HEK293T (cell line): ENCODE data around the gene AGPAT3.

Experiments
- CTCF ChIA-PET: fragments of 350-600 bp; formaldehyde crosslinking; extraction: SDS; loops from one replicate; lab custom pipeline; 2021; ENCODE audit warnings: antibody characterized with exemption, inconsistent platforms; lab: Yijun Ruan, JAX
- POLR2A ChIA-PET: fragments of 350-600 bp; formaldehyde crosslinking; extraction: SDS; loops from one replicate; lab custom pipeline; 2020; ENCODE audit warnings: antibody characterized with exemption, inconsistent platforms; lab: Yijun Ruan, JAX
- DNase-seq: peaks from one replicate; pipeline ENCODE4 v3.0.0; 2012; ENCODE audit warnings: mixed read lengths; ENCODE audit errors: extremely low spot score
- ARNT ChIP-seq: fragments of 450-650 bp; IDR thresholded peaks from 2 replicates; pipeline ENCODE4 v1.6.1; 2017; ENCODE audit warnings: mild to moderate bottlenecking
- BHLHE40 ChIP-seq: fragments of 450-650 bp; IDR thresholded peaks from 2 replicates; pipeline ENCODE4 v1.6.1; 2016; ENCODE audit warnings: mild to moderate bottlenecking, moderate library complexity, borderline replicate concordance
- CTBP1 ChIP-seq: fragments of 450-650 bp; IDR thresholded peaks from 2 replicates; pipeline ENCODE4 v1.6.1; 2016; ENCODE audit warnings: borderline replicate concordance
- ELF4 ChIP-seq: fragments of 450-650 bp; IDR thresholded peaks from 2 replicates; pipeline ENCODE4 v1.6.1; 2017; ENCODE audit warnings: antibody characterized with exemption
- FOXA1 ChIP-seq: fragments of 450-650 bp; IDR thresholded peaks from 2 replicates; pipeline ENCODE4 v1.6.1; 2016; ENCODE audit warnings: mild to moderate bottlenecking
- FOXK2 ChIP-seq: fragments of 450-650 bp; IDR thresholded peaks from 2 replicates; pipeline ENCODE4 v1.6.1; 2016; ENCODE audit warnings: mild to moderate bottlenecking
- FOXM1 ChIP-seq: fragments of 450-650 bp; IDR thresholded peaks from 2 replicates; pipeline ENCODE4 v1.6.1; 2017; ENCODE audit warnings: mild to moderate bottlenecking, borderline replicate concordance
- HDGF ChIP-seq: fragments of 450-650 bp; IDR thresholded peaks from 2 replicates; pipeline ENCODE4 v1.6.1; 2017; ENCODE audit warnings: antibody characterized with exemption, borderline replicate concordance
- L3MBTL2 ChIP-seq: fragments of 450-650 bp; conservative IDR thresholded peaks from 2 replicates; pipeline ENCODE4 v1.6.1; 2016; ENCODE audit warnings: mild to moderate bottlenecking
- LEF1 ChIP-seq: fragments of 450-650 bp; IDR thresholded peaks from 2 replicates; pipeline ENCODE4 v1.6.1; 2017; ENCODE audit warnings: mild to moderate bottlenecking, borderline replicate concordance
- NFRKB ChIP-seq: fragments of 450-650 bp; IDR thresholded peaks from 2 replicates; pipeline ENCODE4 v1.6.1; 2016; ENCODE audit warnings: mild to moderate bottlenecking, moderate library complexity
- SP1 ChIP-seq: fragments of 450-650 bp; IDR thresholded peaks from 2 replicates; pipeline ENCODE4 v1.6.1; 2017
- SUZ12 ChIP-seq: fragments of 450-650 bp; IDR thresholded peaks from 2 replicates; pipeline ENCODE4 v1.6.1; 2016; ENCODE audit warnings: mild to moderate bottlenecking
- TARDBP ChIP-seq: fragments of 450-650 bp; IDR thresholded peaks from 2 replicates; pipeline ENCODE4 v1.6.1; 2016
- ZNF384 ChIP-seq: fragments of 450-650 bp; IDR thresholded peaks from 2 replicates; pipeline ENCODE4 v1.6.1; 2016
- TF ChIP-seq, protein P1 (sequence below): fragments of 450-650 bp; IDR thresholded peaks from 2 replicates; pipeline ENCODE4 v1.6.1; 2016

AGPAT3 gene

DNA sequence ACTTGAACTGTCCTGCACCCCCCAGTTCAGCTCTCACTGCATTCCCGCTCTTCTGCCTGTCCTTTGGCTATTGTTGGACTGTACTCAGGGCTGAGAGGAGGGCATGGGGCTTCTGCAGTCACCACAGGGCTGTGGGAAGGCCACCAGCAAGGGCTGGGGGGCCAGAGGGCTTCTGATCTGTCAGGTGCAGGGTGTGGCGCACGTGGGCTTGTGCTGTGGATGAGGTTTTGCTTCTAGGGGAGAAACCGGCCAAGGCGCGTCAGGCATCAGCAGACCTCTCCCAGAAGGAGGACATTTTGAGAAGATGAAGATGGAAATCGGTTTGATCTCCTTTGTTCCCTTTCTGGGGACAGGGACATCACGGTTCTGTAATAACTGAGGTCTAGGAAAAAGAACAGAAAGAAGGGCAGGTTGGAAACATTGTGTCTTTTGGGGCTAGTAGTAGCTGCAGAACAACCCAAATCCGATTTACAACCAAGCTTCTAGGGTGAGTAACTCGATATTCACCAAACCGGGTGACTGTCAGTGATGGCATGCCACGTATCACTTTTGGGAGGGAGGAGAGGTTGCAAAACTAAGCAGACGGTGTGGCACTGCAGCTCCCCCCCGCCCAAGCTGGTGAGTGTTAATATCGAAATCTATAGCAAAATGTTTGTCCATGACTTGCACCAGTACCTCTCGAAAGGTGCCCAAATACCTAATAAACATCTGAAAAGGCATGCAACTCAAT lies 40.9 kb downstream of the AGPAT3 start:
- TF ChIP-seq LEF1 (no peak), ZNF384 (no peak), L3MBTL2 (no peak), SP1 (no peak), BHLHE40 (no peak), FOXA1 (no peak)
- TF ChIP-seq, protein P1, sequence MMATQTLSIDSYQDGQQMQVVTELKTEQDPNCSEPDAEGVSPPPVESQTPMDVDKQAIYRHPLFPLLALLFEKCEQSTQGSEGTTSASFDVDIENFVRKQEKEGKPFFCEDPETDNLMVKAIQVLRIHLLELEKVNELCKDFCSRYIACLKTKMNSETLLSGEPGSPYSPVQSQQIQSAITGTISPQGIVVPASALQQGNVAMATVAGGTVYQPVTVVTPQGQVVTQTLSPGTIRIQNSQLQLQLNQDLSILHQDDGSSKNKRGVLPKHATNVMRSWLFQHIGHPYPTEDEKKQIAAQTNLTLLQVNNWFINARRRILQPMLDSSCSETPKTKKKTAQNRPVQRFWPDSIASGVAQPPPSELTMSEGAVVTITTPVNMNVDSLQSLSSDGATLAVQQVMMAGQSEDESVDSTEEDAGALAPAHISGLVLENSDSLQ = no peak
- no peak for DNase-seq
- ChIA-PET CTCF (no interaction called here), POLR2A (no interaction called here)

DNA sequence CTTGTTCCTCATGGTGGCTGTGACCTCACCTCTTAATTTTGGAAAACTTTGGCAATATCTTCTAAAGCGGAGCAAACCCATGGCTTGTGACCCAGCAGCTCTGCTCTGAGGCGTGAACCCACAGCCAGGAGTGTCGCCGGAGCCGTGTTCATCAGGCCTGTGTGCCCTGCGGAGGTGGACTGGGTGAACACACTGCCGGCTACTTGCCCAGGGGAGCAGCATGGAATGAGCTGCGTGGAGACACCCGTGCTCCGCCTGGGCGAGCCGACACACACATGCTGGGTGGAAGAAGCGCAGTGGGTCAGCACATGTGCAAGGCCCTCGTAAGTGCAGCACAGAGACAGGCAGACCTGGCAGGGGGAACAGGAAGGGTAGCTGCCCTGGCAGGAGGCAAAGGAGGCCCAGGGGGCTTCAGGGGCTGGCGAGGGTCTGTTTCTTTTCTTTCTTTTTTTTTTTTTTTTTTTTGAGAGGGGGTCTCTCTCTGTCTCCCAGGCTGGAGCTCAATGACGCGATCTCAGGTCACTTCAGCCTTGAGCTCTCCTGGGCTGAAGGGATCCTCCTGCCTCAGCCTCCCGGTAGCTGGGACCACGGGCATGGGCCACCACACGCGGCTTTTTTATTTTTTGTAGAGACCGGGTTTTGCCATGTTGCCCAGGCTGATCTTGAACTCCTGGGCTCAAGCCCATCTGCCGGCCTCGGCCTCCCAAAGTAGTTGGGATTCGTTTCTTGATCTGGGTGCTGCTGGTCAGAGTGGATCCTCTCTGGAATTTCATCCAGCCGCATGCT lies 41.8 kb downstream of the AGPAT3 start:
- TF ChIP-seq TARDBP (no peak), ELF4 (no peak), FOXM1 (no peak), FOXK2 (no peak), LEF1 (no peak), ZNF384 (no peak), FOXA1 (no peak), HDGF (no peak), SP1 (no peak), NFRKB (no peak), CTBP1 (no peak), SUZ12 (no peak), BHLHE40 (no peak), L3MBTL2 (no peak), ARNT (no peak)
- TF ChIP-seq, protein P1 = no peak
- ChIA-PET POLR2A (no interaction called here), CTCF (no interaction called here)
- DNase-seq = no peak

DNA sequence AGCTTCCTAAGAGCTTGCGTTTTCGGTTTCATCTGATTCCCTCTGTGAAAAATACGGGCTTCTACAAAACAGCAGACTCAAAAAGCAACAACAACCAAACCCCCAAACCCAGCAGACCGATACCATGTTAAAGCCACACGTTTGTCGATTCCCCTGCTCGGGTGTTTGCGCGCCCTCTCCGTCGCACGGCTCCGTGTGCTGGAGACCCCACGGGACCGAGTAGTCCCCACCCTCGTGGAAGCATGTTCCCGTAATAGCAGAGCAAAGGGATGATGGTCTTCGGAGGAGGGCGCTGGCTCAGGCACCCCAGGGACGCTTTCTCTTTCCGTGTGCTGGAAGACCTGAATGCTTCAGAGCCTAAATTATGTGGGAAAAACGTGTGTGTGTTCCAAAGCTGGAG lies 42.7 kb downstream of the AGPAT3 start:
- ChIA-PET POLR2A (no interaction called here), CTCF (no interaction called here)
- no peak for DNase-seq
- TF ChIP-seq NFRKB (no peak), ARNT (no peak), CTBP1 (no peak), SP1 (no peak), BHLHE40 (no peak), ZNF384 (no peak), FOXA1 (no peak), LEF1 (no peak), HDGF (no peak), L3MBTL2 (no peak), SUZ12 (no peak), FOXM1 (no peak), ELF4 (no peak), TARDBP (no peak)
- TF ChIP-seq, protein P1 = no peak

DNA sequence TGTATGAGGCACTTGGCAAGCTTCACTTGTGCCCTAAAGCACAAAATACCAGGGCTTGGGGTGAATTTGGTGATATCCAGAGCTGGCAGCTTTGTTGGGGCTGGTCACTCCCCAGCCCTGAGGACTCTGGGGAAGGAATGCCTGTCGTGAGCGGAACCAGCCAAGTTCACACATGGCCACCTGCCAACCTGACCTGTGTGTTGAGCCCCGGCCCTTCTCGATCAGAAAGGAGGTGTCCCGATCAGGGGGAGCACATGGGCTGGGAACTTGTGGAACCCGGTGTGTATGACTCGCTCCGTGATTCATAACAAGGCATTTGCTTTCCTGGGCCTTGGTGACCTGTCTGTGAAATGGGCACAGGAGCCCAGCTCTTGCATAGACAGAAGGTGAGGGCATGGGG lies 43.1 kb downstream of the AGPAT3 start:
- TF ChIP-seq, protein P1 = no peak
- no peak for TF ChIP-seq FOXK2
- TF ChIP-seq NFRKB = no peak
- TF ChIP-seq TARDBP = no peak
- no peak for TF ChIP-seq ZNF384
- no peak for TF ChIP-seq FOXA1
- CTCF ChIA-PET = no interaction called here
- DNase-seq = no peak
- POLR2A ChIA-PET = no interaction called here

DNA sequence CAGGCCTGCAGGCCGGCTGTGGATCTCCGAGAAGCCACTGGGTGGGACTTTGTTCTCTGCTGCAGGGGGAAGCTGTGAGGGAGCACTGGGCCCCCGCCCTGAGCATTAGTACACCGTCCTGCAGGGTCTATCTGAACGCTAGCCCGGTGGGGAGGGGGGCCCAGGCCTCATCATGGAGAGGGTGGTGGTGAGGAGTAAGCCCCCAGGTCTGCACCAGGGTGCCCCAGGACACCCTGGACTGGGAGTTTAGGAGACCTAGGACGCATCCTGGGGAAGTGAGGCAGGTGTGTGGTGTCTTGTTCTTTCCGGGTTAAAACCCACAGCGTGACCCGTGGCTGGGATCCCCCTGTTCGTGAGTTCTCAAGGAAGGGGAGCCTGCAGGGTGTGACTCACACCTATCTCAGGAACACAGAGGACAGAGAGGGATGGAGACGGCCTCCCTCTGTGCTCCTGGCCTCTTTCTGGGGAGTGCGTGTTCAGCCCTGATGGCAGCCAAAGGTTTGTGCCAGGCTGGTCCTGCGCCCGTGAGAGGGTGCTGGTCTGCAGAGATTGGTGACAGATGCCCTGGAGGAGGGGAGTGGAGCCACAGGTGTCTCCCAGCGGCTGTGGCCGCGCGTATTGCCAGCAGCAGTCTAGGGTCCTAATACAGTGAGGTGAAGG lies 44.8 kb downstream of the AGPAT3 start:
- DNase-seq = no peak
- TF ChIP-seq, protein P1 = no peak
- TF ChIP-seq TARDBP (no peak), L3MBTL2 (no peak), SP1 (no peak), BHLHE40 (no peak), FOXA1 (no peak), ARNT (no peak), ELF4 (no peak)
- ChIA-PET CTCF (no interaction called here), POLR2A (no interaction called here)
